BJ (cell line): ENCODE data around the gene MAGED2. TPM values are rescaled to one million over a fixed set of nuclear protein-coding genes. Genes with fewer than 3 reads are reported as not detected.
"Not testable (repeated sequence)": the region's sequence is repeated elsewhere in the genome, so short reads cannot be mapped to it uniquely, and the experiment has no call there.

Source experiments
- CTCF ChIA-PET: fragments of 350-600 bp; formaldehyde crosslinking; extraction: SDS; loops from one replicate; lab custom pipeline; 2021; ENCODE audit warnings: antibody characterized with exemption, inconsistent platforms; lab: Yijun Ruan, JAX
- POLR2A ChIA-PET: fragments of 300-600 bp; sonication (Branson Sonifier 250); formaldehyde crosslinking; extraction: SDS; loops from one replicate; lab custom pipeline; 2021; ENCODE audit warnings: antibody characterized with exemption; lab: Charles Lee
- DNase-seq: peaks from one replicate; pipeline ENCODE4 v3.0.0-alpha.2; 2011; ENCODE audit warnings: low read depth
- H3K27me3 ChIP-seq: 2 replicates; pipeline ENCODE4 v1.6.0; 2011; ENCODE audit warnings: low read length; ENCODE audit not compliant: control insufficient read depth, insufficient read depth
- H3K36me3 ChIP-seq: 2 replicates; pipeline ENCODE4 v1.5.1; 2011; ENCODE audit warnings: low read length; ENCODE audit not compliant: control insufficient read depth, insufficient read depth
- H3K4me3 ChIP-seq: 2 replicates; pipeline ENCODE4 v1.5.1; 2011; ENCODE audit warnings: low read depth, mild to moderate bottlenecking, control low read depth, low read length
- polyA minus RNA-seq: library from RNA; depleted of rRNA, polyadenylated mRNA; stranded (reverse); fragments of >200 nt; gene quantifications from 2 replicates; pipeline ENCODE4 v1.2.3, GENCODE V29; 2011; rRNA and poly(A)+ RNA removed
- polyA plus RNA-seq: library from polyadenylated mRNA; depleted of rRNA; stranded (reverse); fragments of >200 nt; gene quantifications from 2 replicates; pipeline ENCODE4 v1.2.3, GENCODE V29; 2011; rRNA removed
- TF ChIP-seq, protein P1 (sequence below): IDR thresholded peaks from 2 replicates; pipeline ENCODE4 v1.5.1; 2011; ENCODE audit warnings: low read depth, mild to moderate bottlenecking, control low read depth, inconsistent platforms, low read length, moderate library complexity; ENCODE audit not compliant: insufficient read depth

Gene MAGED2, protein sequence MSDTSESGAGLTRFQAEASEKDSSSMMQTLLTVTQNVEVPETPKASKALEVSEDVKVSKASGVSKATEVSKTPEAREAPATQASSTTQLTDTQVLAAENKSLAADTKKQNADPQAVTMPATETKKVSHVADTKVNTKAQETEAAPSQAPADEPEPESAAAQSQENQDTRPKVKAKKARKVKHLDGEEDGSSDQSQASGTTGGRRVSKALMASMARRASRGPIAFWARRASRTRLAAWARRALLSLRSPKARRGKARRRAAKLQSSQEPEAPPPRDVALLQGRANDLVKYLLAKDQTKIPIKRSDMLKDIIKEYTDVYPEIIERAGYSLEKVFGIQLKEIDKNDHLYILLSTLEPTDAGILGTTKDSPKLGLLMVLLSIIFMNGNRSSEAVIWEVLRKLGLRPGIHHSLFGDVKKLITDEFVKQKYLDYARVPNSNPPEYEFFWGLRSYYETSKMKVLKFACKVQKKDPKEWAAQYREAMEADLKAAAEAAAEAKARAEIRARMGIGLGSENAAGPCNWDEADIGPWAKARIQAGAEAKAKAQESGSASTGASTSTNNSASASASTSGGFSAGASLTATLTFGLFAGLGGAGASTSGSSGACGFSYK
- polyA plus RNA-seq = 280 and 298 TPM in 2 replicates
- polyA minus RNA-seq = 82.6 and 118 TPM in 2 replicates

DNA sequence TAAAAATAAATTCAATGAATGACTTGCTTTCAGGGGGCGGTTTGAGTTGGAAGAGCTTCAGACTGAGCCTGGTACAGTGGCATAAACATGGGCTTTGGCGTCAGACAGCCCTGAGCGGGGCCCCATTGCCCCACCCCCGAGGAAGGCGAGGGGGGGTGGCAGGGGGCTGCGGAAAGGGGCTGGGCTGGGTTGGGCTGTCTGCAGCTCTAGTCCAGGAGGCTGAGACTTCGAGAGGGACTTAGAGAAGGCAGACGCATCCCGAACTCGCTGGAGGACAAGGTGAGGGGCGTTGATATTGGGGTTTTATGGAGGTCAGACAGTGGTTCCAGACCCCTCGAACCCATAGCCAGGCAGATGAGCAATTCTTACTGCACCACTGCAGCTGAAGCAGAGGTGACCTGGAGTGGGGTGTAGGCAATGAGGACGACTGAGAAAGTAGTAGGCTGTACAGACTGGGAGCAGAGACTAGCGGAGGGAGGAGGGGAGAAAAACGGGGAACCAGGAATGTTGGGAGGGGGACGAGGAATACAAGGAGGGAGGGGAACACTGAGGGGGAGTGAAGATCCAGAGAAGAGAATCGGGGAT is at the start of gene MAGED2:
MAGED2 (plus strand) TSS at position 222 of the 585 bp plus-strand sequence. CDS start 1,587 bp downstream, outside the sequence.
- ChIA-PET POLR2A (no interaction called here), CTCF (interaction anchor here (1.1 kb wide), 1 partner anchor 388 kb away, joined by 3 read pairs; no protein-coding TSS in a partner anchor)
- TF ChIP-seq, protein P1, sequence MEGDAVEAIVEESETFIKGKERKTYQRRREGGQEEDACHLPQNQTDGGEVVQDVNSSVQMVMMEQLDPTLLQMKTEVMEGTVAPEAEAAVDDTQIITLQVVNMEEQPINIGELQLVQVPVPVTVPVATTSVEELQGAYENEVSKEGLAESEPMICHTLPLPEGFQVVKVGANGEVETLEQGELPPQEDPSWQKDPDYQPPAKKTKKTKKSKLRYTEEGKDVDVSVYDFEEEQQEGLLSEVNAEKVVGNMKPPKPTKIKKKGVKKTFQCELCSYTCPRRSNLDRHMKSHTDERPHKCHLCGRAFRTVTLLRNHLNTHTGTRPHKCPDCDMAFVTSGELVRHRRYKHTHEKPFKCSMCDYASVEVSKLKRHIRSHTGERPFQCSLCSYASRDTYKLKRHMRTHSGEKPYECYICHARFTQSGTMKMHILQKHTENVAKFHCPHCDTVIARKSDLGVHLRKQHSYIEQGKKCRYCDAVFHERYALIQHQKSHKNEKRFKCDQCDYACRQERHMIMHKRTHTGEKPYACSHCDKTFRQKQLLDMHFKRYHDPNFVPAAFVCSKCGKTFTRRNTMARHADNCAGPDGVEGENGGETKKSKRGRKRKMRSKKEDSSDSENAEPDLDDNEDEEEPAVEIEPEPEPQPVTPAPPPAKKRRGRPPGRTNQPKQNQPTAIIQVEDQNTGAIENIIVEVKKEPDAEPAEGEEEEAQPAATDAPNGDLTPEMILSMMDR = no peak
- Histone ChIP-seq H3K4me3 (peak within 1 kb of the TSS; percentile 61), H3K27me3 (no peaks in the 10 kb centered on the region), H3K36me3 (peaks cover 10% of the 10 kb centered on the region)
- DNase-seq = no peak

DNA sequence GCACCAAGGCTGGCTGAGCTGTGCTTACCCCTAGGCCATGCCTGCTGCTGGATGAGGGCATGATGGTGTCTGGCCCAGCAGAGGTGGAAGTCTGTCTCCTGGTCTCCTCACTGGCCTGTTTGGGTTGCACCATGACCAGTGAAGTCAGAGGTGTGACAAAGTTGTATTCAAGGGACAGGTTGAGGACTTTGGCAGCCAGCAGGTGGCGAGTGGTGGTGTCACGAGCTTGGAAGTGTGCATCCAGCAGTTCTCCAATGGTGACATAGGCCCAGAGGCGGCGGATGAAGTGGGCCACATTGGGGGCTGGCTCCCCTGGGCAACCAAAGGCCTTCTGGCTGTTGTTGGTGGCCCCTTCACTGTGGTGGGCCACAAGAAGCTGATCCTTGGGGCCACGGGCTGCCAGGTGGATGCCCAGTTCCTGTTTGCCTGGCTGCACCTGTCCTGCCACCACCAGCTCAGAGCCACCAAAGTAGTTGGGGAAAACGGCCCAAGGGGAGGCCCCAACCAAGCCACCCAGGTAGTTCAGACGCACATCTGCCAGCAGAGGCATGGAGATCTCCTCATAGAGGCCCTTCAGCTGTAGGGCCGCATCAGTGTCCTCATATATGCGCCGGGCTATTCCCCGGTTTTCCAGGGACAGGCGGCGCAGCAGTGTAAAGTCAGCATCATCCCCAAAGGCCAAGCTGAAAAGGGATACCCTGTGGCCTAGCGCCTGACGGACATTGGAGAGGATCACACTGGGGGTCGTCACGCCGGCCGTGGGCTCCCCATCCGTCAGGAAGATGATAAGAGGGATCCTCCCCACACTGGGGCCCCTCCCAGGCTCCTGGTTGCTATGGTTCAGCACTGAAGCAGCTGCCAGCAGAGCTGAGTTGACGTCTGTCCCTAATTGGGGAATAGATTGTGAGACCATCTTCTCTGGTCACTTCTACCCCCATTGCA is 49.2 kb upstream of the MAGED2 start:
- Histone ChIP-seq H3K4me3 (no peak overlapping the region), H3K27me3 (no peaks in the 10 kb centered on the region), H3K36me3 (no peaks in the 10 kb centered on the region)
- ChIA-PET POLR2A (no interaction called here), CTCF (no interaction called here)
- no peak for DNase-seq
- TF ChIP-seq, protein P1 = no peak

DNA sequence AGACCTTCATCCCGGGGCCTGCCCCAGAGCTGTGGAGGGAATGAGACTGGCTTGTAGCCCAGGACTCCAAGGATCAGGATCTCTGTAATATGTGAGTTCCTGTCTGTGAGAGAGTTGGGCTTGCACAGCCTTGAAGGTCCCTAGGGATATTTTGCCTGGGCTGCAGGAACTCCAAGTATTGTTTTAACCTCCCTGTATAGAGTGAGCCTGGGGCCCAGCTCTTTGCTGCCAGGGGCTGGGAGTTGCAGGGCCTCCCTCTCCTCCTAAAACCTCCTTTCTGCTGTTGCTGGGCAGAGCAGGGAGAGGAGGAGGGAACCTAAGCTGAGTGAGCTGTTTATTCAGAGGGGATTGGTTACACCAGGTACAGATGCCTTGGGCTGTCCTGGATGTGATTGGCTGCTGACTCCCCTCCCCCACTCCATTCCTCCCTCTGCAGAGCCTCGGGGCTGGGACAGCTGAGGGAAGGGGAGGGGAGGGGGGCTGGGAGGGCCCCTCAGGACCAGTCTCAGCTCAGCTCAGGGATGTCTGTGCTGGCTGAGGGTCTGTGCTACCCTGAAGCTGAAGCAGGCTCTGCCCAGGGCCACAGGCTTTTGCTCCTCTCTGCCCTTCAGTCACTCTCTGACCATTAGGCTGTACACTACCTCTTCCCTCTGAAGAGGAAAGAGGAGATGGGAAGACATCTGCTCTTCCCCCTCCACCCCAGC is 33.0 kb upstream of the MAGED2 start:
- H3K36me3 ChIP-seq, DNase-seq, CTCF ChIA-PET, H3K4me3 ChIP-seq, H3K27me3 ChIP-seq, POLR2A ChIA-PET: not testable (repeated sequence)

DNA sequence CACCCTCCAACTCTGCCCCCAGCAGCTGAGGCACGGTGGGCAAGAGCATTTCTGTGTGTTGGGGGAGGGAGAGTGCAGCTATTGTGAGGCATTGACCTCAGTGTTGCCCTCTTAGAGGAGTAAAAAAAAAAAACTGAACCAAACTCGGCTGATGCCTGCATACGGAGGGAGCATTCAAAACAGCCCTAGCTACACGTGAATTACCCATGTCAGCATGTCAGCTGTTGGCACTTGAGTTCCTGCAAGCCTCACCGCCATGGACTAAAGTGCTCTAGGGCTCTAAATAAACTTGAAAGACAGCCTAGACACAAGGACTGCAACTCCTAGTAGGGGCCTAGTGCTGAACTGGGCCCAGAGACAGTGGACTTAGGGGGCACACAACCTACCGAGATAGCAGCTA is 31.5 kb upstream of the MAGED2 start:
- ChIA-PET POLR2A (no interaction called here), CTCF (no interaction called here)
- Histone ChIP-seq H3K27me3 (no peaks in the 10 kb centered on the region), H3K4me3 (no peak overlapping the region), H3K36me3 (no peaks in the 10 kb centered on the region)
- no peak for DNase-seq
- TF ChIP-seq, protein P1 = no peak
